Neural cell (in vitro differentiated cells): ENCODE results near the gene TUSC7.

Source experiments
- EP300 ChIP-seq: fragments of 450-650 bp; conservative IDR thresholded peaks from 2 replicates; pipeline ENCODE4 v1.6.1; 2014; ENCODE audit warnings: antibody characterized with exemption, mild to moderate bottlenecking, moderate library complexity; ENCODE audit not compliant: poor library complexity, severe bottlenecking
- MXI1 ChIP-seq: fragments of 450-650 bp; conservative IDR thresholded peaks from 2 replicates; pipeline ENCODE4 v1.6.1; 2014; ENCODE audit warnings: antibody characterized with exemption, mild to moderate bottlenecking; ENCODE audit not compliant: poor library complexity, severe bottlenecking
- TAF1 ChIP-seq: IDR thresholded peaks from 2 replicates; pipeline ENCODE4 v1.6.1; 2012; ENCODE audit warnings: low read depth
- TF ChIP-seq, protein P1 (sequence below): fragments of 450-650 bp; IDR thresholded peaks from 2 replicates; pipeline ENCODE4 v1.5.1; 2014; ENCODE audit warnings: antibody characterized with exemption, mild to moderate bottlenecking, moderate library complexity; ENCODE audit not compliant: poor library complexity, severe bottlenecking
- TF ChIP-seq, protein P2 (sequence below): IDR thresholded peaks from 2 replicates; pipeline ENCODE4 v1.6.1; 2012; ENCODE audit warnings: borderline replicate concordance

DNA sequence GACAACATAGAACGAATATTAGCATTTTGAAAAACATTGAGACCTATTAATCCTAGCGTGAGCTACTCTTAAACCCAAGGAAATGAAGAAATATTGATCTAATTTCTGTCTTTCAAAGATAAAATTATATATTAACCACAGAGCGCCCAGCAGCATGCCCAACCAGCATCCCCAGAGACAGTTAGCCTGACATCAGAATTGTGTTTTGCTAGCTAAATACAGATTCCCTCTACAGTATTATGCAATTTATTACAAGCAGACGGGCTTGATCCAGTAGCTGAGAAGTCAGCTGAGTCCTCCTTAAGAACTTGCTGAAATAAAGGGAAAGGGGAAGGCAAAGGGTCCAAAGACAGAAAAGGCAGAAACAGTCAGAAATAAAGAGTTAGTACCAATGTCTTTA lies 7.2 kb upstream of the TUSC7 start:
- TF ChIP-seq, protein P1, sequence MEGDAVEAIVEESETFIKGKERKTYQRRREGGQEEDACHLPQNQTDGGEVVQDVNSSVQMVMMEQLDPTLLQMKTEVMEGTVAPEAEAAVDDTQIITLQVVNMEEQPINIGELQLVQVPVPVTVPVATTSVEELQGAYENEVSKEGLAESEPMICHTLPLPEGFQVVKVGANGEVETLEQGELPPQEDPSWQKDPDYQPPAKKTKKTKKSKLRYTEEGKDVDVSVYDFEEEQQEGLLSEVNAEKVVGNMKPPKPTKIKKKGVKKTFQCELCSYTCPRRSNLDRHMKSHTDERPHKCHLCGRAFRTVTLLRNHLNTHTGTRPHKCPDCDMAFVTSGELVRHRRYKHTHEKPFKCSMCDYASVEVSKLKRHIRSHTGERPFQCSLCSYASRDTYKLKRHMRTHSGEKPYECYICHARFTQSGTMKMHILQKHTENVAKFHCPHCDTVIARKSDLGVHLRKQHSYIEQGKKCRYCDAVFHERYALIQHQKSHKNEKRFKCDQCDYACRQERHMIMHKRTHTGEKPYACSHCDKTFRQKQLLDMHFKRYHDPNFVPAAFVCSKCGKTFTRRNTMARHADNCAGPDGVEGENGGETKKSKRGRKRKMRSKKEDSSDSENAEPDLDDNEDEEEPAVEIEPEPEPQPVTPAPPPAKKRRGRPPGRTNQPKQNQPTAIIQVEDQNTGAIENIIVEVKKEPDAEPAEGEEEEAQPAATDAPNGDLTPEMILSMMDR: no peak
- TF ChIP-seq MXI1 (no peak), EP300 (no peak), TAF1 (no peak)
- TF ChIP-seq, protein P2, sequence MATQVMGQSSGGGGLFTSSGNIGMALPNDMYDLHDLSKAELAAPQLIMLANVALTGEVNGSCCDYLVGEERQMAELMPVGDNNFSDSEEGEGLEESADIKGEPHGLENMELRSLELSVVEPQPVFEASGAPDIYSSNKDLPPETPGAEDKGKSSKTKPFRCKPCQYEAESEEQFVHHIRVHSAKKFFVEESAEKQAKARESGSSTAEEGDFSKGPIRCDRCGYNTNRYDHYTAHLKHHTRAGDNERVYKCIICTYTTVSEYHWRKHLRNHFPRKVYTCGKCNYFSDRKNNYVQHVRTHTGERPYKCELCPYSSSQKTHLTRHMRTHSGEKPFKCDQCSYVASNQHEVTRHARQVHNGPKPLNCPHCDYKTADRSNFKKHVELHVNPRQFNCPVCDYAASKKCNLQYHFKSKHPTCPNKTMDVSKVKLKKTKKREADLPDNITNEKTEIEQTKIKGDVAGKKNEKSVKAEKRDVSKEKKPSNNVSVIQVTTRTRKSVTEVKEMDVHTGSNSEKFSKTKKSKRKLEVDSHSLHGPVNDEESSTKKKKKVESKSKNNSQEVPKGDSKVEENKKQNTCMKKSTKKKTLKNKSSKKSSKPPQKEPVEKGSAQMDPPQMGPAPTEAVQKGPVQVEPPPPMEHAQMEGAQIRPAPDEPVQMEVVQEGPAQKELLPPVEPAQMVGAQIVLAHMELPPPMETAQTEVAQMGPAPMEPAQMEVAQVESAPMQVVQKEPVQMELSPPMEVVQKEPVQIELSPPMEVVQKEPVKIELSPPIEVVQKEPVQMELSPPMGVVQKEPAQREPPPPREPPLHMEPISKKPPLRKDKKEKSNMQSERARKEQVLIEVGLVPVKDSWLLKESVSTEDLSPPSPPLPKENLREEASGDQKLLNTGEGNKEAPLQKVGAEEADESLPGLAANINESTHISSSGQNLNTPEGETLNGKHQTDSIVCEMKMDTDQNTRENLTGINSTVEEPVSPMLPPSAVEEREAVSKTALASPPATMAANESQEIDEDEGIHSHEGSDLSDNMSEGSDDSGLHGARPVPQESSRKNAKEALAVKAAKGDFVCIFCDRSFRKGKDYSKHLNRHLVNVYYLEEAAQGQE: no peak
